Measurements from ENCODE around the gene CELF3. TPM values are rescaled to one million over a fixed set of nuclear protein-coding genes. Genes with fewer than 3 reads are reported as not detected.

The CELF3 gene
- total and polyA plus RNA-seq, 7 donors, result 0.04 TPM; not detected in 6

DNA sequence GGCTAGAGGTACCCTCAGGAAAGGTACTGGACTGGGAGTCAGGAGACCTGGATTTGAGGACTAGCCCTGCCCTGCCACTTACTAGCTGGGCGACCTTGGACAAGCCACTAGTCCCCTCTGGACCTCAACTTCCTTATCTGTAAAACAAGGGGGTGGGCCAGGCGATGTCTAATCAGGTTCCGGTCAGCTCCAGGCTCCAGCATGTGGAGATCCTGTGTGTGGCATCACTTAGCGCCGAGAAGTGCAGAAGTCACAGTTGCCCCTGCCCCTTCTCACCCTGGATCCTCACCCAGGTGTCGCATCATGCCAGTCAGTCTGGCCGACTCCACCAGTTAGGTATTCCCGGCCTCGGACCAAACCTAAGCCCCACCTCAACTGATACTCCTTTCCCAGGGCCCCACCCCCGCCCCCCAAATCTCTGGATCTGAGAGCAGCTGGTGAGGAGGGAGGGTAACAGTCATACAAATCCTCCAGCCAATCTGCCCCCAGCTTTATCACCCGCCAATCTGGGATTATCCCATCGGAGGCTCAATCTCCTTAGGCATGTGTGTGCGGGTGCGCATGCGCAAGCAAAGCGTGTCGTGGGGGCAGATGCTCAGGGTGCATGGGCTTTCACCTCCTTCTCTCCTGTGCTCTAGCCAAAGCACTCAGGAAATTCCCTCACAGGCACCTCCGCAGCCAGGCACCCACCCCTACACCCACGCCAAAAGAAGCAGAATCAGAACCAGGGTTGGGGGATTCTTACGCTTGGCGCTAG, 5.4 kb downstream of the CELF3 start:
- H3K36me3 ChIP-seq (ENCODE audit: insufficient read depth in 1 of 2, low read depth in 1 of 2), result no peaks in the 10 kb centered on the region
- no peak overlapping the region for H3K27ac ChIP-seq
- no peak overlapping the region for H3K4me3 ChIP-seq
- no peak for DNase-seq
- no peaks in the 10 kb centered on the region for H3K9me3 ChIP-seq
- TF ChIP-seq, protein P1, sequence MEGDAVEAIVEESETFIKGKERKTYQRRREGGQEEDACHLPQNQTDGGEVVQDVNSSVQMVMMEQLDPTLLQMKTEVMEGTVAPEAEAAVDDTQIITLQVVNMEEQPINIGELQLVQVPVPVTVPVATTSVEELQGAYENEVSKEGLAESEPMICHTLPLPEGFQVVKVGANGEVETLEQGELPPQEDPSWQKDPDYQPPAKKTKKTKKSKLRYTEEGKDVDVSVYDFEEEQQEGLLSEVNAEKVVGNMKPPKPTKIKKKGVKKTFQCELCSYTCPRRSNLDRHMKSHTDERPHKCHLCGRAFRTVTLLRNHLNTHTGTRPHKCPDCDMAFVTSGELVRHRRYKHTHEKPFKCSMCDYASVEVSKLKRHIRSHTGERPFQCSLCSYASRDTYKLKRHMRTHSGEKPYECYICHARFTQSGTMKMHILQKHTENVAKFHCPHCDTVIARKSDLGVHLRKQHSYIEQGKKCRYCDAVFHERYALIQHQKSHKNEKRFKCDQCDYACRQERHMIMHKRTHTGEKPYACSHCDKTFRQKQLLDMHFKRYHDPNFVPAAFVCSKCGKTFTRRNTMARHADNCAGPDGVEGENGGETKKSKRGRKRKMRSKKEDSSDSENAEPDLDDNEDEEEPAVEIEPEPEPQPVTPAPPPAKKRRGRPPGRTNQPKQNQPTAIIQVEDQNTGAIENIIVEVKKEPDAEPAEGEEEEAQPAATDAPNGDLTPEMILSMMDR (IDR thresholded peaks at IDR 0.05), result no peak
- H3K27me3 ChIP-seq (ENCODE audit: insufficient read depth in 3 of 3, low read length in 2 of 3), result peaks cover 0 to 14% (median 7%) of the 10 kb centered on the region in 3 donors
- WGBS, 3 donors, result 73 to 79% (median 75%) methylated on average over 21 of the region's 21 CpGs
- no peaks in the 10 kb centered on the region for H3K4me1 ChIP-seq
- ATAC-seq, result no peak
- intact Hi-C loops (cut with DNase I), result no loop called here

- Histone ChIP-seq H3K27ac (no peak overlapping the region), H3K27me3 (ENCODE audit: insufficient read depth in 3 of 3, low read length in 2 of 3) (peaks cover 0 to 7% (median 2%) of the 10 kb centered on the region in 3 donors), H3K4me3 (no peak overlapping the region), H3K36me3 (ENCODE audit: insufficient read depth in 1 of 2, low read depth in 1 of 2) (no peaks in the 10 kb centered on the region), H3K4me1 (no peaks in the 10 kb centered on the region), H3K9me3 (no peaks in the 10 kb centered on the region)
- intact Hi-C loops (cut with DNase I), result no loop called here
- no peak for DNase-seq
- 33 to 38% (median 34%) methylated on average over 15 of the region's 15 CpGs for WGBS, 3 donors
- no peak for ATAC-seq
- TF ChIP-seq, protein P1 (IDR thresholded peaks at IDR 0.05), result no peak
Observed at GRCh38 chr1:151710187-151710840, 6.3 kb downstream of the CELF3 start.

- intact Hi-C loops (cut with DNase I), result no loop called here
- Histone ChIP-seq H3K27me3 (ENCODE audit: insufficient read depth in 3 of 3, low read length in 2 of 3) (no peaks in the 10 kb centered on the region), H3K4me3 (no peak overlapping the region), H3K9me3 (no peaks in the 10 kb centered on the region), H3K27ac (no peak overlapping the region), H3K4me1 (no peaks in the 10 kb centered on the region), H3K36me3 (ENCODE audit: insufficient read depth in 1 of 2, low read depth in 1 of 2) (no peaks in the 10 kb centered on the region)
- 65 to 72% (median 66%) methylated on average over 13 to 15 of the region's 15 CpGs for WGBS, 3 donors
- DNase-seq (no peak), ATAC-seq (no peak)
- TF ChIP-seq, protein P1 (IDR thresholded peaks at IDR 0.05), result no peak
Observed at GRCh38 chr1:151708891-151709290, 7.7 kb downstream of the CELF3 start.

DNA sequence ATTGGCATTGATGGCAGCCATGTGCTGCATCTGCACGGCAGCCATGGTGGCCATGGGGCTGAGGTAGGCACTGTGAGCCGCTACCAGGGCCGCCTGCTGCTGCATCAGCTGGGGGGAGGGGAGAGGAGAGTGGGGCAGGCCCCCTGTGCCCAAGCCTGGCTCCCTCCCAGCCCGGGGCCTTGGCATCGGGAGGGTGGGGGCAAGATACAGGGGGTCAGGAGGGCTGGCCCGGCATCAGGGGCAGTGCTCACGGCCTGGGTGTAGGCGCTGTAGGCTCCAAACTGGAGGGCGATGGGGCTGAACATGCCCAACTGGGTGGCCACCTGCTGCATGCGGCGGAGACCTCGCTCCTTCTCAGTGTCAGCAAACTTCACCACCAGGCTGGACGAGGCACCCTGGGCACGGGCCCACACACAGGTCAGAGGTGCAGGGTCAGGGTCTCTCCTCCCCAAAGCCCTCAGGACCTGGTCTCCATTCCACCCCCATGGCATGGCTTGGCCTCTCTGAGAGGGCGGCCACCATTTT, 9.0 kb downstream of the CELF3 start:
- H3K27ac ChIP-seq, result no peak overlapping the region
- no peak for DNase-seq
- no peaks in the 10 kb centered on the region for H3K27me3 ChIP-seq (ENCODE audit: insufficient read depth in 3 of 3, low read length in 2 of 3)
- no peaks in the 10 kb centered on the region for H3K9me3 ChIP-seq
- H3K4me1 ChIP-seq, result no peaks in the 10 kb centered on the region
- no peak for ATAC-seq
- TF ChIP-seq, protein P1 (IDR thresholded peaks at IDR 0.05), result no peak
- H3K36me3 ChIP-seq (ENCODE audit: insufficient read depth in 1 of 2, low read depth in 1 of 2), result no peaks in the 10 kb centered on the region
- 81 to 87% (median 85%) methylated on average over 13 to 15 of the region's 15 CpGs for WGBS, 3 donors
- H3K4me3 ChIP-seq, result no peak overlapping the region
- intact Hi-C loops (cut with DNase I), result no loop called here

Measured in psoas muscle (tissue), 8 donors.